H1 (cell line): ENCODE data around the gene PKD1L1.

ENCODE experiments used
- BACH1 ChIP-seq: IDR thresholded peaks from 2 replicates; pipeline ENCODE4 v1.6.1; 2012; ENCODE audit warnings: low read length, improper control_type of control experiment
- CTBP2 ChIP-seq: IDR thresholded peaks from 2 replicates; pipeline ENCODE4 v1.7.0; 2011; ENCODE audit warnings: borderline replicate concordance, mild to moderate bottlenecking, moderate library complexity, mixed read lengths, low read length; ENCODE audit not compliant: insufficient read depth, insufficient read length
- EP300 ChIP-seq, 2 experiments: IDR thresholded peaks; 1 replicate in 1 of 2; 2 replicates in 1 of 2; pipeline ENCODE4 v1.6.1; 2011 to 2012; ENCODE audit warnings: low read depth in 2 of 2, low read length in 2 of 2, mild to moderate bottlenecking in 2 of 2, borderline replicate concordance in 1 of 2, inconsistent platforms in 1 of 2, moderate library complexity in 1 of 2
- HDAC2 ChIP-seq, 2 experiments: fragments of 300-600 bp in 1 of 2; sonication (generic) in 1 of 2; IDR thresholded peaks; 2 replicates each; pipeline ENCODE4 v1.6.1; 2011 to 2012; ENCODE audit warnings: low read depth in 2 of 2, low read length in 2 of 2, mild to moderate bottlenecking in 2 of 2, moderate library complexity in 2 of 2, borderline replicate concordance in 1 of 2, inconsistent platforms in 1 of 2
- JUND ChIP-seq: IDR thresholded peaks from 2 replicates; pipeline ENCODE4 v1.6.1; 2011; ENCODE audit warnings: mild to moderate bottlenecking, improper control_type of control experiment, low read length
- POLR2A ChIP-seq, 2 experiments: IDR thresholded peaks; 1 replicate in 1 of 2; 2 replicates in 1 of 2; pipeline ENCODE4 v1.6.1; 2011; ENCODE audit warnings: low read depth in 2 of 2, low read length in 2 of 2, mild to moderate bottlenecking in 2 of 2; ENCODE audit errors: control extremely low read depth in 1 of 2
- POLR2AphosphoS5 ChIP-seq: IDR thresholded peaks from 2 replicates; pipeline ENCODE4 v1.6.1; 2011; ENCODE audit warnings: low read depth, low read length
- RBBP5 ChIP-seq: IDR thresholded peaks from 2 replicates; pipeline ENCODE4 v1.7.1; 2012; ENCODE audit warnings: low read depth, mild to moderate bottlenecking, inconsistent platforms, low read length, moderate library complexity, borderline replicate concordance
- SIRT6 ChIP-seq: IDR thresholded peaks from one replicate; pipeline ENCODE4 v1.7.1; 2012; ENCODE audit warnings: low read length, inconsistent platforms
- TAF1 ChIP-seq: IDR thresholded peaks from 2 replicates; pipeline ENCODE4 v1.6.1; 2011; ENCODE audit warnings: mild to moderate bottlenecking, low read depth, low read length
- TEAD4 ChIP-seq: IDR thresholded peaks from 2 replicates; pipeline ENCODE4 v1.6.1; 2012; ENCODE audit warnings: low read depth, low read length, inconsistent platforms, mixed read lengths
- TF ChIP-seq, protein P1 (sequence below), 3 experiments: IDR thresholded peaks; 1 replicate in 2 of 3; 2 replicates in 1 of 3; pipeline versions ENCODE4 v1.5.1 to v1.6.1; 2011; ENCODE audit warnings: low read length in 3 of 3, mild to moderate bottlenecking in 3 of 3, inconsistent platforms in 2 of 3, low read depth in 1 of 3, moderate library complexity in 1 of 3; ENCODE audit not compliant: insufficient read depth in 1 of 3; ENCODE audit errors: control extremely low read depth in 1 of 3
- TF ChIP-seq, protein P2 (sequence below): IDR thresholded peaks from 2 replicates; pipeline ENCODE4 v1.6.1; 2012; ENCODE audit warnings: low read length, inconsistent platforms

DNA sequence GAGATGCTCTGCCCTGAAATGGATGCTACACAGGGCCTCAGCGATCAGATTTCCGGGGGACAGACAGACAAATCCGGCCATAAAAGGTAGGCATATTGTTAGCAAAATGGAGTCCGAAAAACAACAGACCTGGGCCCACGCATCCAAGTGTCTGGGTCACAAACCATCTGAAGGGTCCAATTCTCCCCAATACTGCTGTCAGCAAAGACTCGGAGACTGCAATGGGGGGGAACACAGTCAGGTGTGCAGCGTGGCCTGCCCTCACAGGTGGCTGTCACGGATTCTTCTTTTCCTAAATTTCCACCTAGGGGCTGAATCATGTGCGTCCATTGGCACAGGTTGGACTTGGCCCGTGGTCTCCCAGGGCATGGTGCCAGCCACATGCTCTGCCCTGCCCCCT, 12.9 kb downstream of the PKD1L1 start:
- no peak for TF ChIP-seq JUND
- no peak for TF ChIP-seq POLR2AphosphoS5
- TF ChIP-seq, protein P1, sequence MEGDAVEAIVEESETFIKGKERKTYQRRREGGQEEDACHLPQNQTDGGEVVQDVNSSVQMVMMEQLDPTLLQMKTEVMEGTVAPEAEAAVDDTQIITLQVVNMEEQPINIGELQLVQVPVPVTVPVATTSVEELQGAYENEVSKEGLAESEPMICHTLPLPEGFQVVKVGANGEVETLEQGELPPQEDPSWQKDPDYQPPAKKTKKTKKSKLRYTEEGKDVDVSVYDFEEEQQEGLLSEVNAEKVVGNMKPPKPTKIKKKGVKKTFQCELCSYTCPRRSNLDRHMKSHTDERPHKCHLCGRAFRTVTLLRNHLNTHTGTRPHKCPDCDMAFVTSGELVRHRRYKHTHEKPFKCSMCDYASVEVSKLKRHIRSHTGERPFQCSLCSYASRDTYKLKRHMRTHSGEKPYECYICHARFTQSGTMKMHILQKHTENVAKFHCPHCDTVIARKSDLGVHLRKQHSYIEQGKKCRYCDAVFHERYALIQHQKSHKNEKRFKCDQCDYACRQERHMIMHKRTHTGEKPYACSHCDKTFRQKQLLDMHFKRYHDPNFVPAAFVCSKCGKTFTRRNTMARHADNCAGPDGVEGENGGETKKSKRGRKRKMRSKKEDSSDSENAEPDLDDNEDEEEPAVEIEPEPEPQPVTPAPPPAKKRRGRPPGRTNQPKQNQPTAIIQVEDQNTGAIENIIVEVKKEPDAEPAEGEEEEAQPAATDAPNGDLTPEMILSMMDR (IDR thresholded peaks at IDR 0.05; ENCODE audit: control extremely low read depth in 1 of 3, insufficient read depth in 1 of 3, low read depth in 1 of 3, low read length in 3 of 3): no peak
- no peak for TF ChIP-seq HDAC2 (IDR thresholded peaks at IDR 0.05; ENCODE audit: borderline replicate concordance in 1 of 2, low read depth in 2 of 2, low read length in 2 of 2)
- no peak for TF ChIP-seq EP300 (IDR thresholded peaks at IDR 0.05; ENCODE audit: borderline replicate concordance in 1 of 2, low read depth in 2 of 2, low read length in 2 of 2)
- no peak for TF ChIP-seq TEAD4
- no peak for TF ChIP-seq POLR2A (IDR thresholded peaks at IDR 0.05; ENCODE audit: control extremely low read depth in 1 of 2, low read depth in 2 of 2, low read length in 2 of 2)
- TF ChIP-seq SIRT6: no peak
- no peak for TF ChIP-seq RBBP5
- TF ChIP-seq BACH1: no peak
- no peak for TF ChIP-seq CTBP2
- TF ChIP-seq, protein P2, sequence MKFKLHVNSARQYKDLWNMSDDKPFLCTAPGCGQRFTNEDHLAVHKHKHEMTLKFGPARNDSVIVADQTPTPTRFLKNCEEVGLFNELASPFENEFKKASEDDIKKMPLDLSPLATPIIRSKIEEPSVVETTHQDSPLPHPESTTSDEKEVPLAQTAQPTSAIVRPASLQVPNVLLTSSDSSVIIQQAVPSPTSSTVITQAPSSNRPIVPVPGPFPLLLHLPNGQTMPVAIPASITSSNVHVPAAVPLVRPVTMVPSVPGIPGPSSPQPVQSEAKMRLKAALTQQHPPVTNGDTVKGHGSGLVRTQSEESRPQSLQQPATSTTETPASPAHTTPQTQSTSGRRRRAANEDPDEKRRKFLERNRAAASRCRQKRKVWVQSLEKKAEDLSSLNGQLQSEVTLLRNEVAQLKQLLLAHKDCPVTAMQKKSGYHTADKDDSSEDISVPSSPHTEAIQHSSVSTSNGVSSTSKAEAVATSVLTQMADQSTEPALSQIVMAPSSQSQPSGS: no peak
- no peak for TF ChIP-seq TAF1
